T47D (cell line): Measurements from ENCODE around the gene MAK.
"Not testable (repeated sequence)": the region's sequence is repeated elsewhere in the genome, so short reads cannot be mapped to it uniquely, and the experiment has no call there.

Experiments used
- DNase-seq, 2 experiments: peaks; one replicate each; pipeline versions ENCODE4 v3.0.0 to v3.0.0-alpha.2; 2011 to 2012; ENCODE audit warnings: low read depth in 1 of 2, low spot score in 1 of 2
- JUND ChIP-seq: IDR thresholded peaks from 2 replicates; pipeline ENCODE4 v1.6.1; 2012; ENCODE audit warnings: low read depth
- in situ Hi-C: cut with HindIII; loops from 2 replicates; pipeline ENCODE4 v1.10.0; 2016; ENCODE audit warnings: low sequenced_read_pairs, low pct_unique_long_range_greater_than_20kb

The MAK gene

GRCh38 chr6:10837995-10838793, at the start of gene MAK:
Gene MAK, minus strand, starts transcription at chr6:10838539. Its CDS starts 7,891 bp downstream, at chr6:10830648.
- in situ Hi-C loops = no loop called here
- DNase-seq = peak; percentile 89 to 95
- TF ChIP-seq JUND = no peak

GRCh38 chr6:10886691-10887502, 48.6 kb upstream of the MAK start, which contains the start of gene SYCP2L:
Gene SYCP2L, plus strand, starts transcription at chr6:10887052. Its CDS starts 75 bp downstream, at chr6:10887127.
- in situ Hi-C loops = no loop called here
- no peak for TF ChIP-seq JUND
- peak; percentile 12 to 83 for DNase-seq

GRCh38 chr6:10886365-10886690, 48.0 kb upstream of the MAK start:
- in situ Hi-C loops, DNase-seq: not testable (repeated sequence)

GRCh38 chr6:10884245-10884972, 46.1 kb upstream of the MAK start:
- in situ Hi-C loops = no loop called here
- no peak for DNase-seq
- no peak for TF ChIP-seq JUND

- no peak for DNase-seq
- no peak for TF ChIP-seq JUND
- in situ Hi-C loops = no loop called here
These were observed 45.2 kb upstream of the MAK start for GRCh38 chr6:10883312-10884244.

- TF ChIP-seq JUND = no peak
- DNase-seq = no peak
- in situ Hi-C loops = no loop called here
These were observed 44.4 kb upstream of the MAK start for GRCh38 chr6:10882657-10883171.

- DNase-seq, in situ Hi-C loops: not testable (repeated sequence)
These were observed 43.9 kb upstream of the MAK start for GRCh38 chr6:10882253-10882630.

DNA sequence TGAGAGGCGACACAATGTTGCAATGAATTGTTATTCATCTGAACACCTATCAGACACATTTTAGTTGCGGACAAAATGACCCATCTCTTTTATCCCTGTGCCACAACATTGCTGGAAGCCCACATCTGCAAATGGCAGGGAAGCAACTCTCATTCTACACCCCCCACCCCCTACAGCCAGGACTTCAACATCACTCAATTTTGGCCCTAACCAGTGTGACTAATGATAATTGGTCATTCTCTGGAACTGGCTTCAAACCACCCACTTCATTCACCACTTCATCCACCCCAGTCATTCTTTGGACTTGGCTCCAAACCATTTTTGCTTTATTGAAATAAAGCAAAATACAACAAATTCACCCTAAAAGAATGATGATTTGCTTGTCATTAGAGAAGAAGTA, 42.0 kb upstream of the MAK start:
- no peak for TF ChIP-seq JUND
- in situ Hi-C loops = no loop called here
- DNase-seq = no peak

- no peak for TF ChIP-seq JUND
- DNase-seq = no peak
- in situ Hi-C loops = no loop called here
These were observed 39.5 kb upstream of the MAK start for GRCh38 chr6:10877871-10878270.

DNA sequence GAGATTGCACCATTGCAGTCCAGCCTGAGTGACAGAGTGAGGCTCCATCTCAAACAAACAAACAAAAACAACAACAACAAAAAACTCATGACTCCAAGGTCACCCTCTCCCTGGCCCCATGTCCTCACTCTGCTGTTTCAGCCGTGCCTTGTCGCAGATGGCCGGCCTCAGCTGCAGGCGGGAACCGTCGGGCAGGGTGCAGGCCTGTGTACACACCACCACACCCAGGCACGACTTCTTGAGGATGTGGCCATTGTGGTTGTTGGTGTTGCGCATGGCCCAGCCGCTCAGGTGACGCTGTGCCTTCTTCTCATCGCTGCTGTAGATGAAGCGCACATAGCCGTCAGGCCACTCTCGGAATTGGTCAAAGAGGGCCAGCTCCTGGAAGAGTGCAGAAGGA, 38.7 kb upstream of the MAK start:
- no peak for TF ChIP-seq JUND
- in situ Hi-C loops = no loop called here
- no peak for DNase-seq

- TF ChIP-seq JUND = no peak
- no peak for DNase-seq
- in situ Hi-C loops = no loop called here
These were observed 36.7 kb upstream of the MAK start for GRCh38 chr6:10875026-10875425.

DNA sequence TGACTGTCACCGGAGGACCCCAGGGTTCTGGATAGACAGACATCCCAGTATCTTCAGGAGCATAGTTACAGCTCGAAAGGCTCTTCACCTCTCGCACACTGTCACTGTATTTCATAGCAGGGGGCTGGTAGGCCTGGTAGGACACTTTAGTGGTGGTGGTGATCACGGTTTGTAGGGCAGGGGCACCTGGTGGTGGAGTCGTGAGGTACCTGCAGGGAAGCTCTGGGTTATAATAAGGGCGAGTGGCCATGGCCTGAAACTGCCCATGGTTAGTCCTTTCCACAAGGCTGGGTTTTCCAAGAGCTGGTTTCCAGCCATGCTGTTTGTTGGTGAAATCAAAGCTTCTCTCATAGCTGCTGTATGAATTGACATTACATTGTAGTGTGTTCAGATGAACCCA, 35.9 kb upstream of the MAK start:
- no peak for TF ChIP-seq JUND
- in situ Hi-C loops = no loop called here
- DNase-seq = no peak
